Ectodermal cell (in vitro differentiated cells): ENCODE data around the gene HP1BP3.
"Not testable (repeated sequence)": the region's sequence is repeated elsewhere in the genome, so short reads cannot be mapped to it uniquely, and the experiment has no call there.

Experiments
- H3K27ac ChIP-seq: 2 replicates; pipeline ENCODE4 v1.7.0; 2013; ENCODE audit warnings: mild to moderate bottlenecking, low read depth, low read length; ENCODE audit not compliant: insufficient read depth, poor library complexity, severe bottlenecking
- H3K27me3 ChIP-seq: 2 replicates; pipeline ENCODE4 v1.7.0; 2013; ENCODE audit warnings: mild to moderate bottlenecking, low read length; ENCODE audit not compliant: insufficient read depth, control insufficient read depth, poor library complexity, severe bottlenecking
- H3K36me3 ChIP-seq: one replicate; pipeline ENCODE4 v1.7.0; 2013; ENCODE audit warnings: low read length; ENCODE audit not compliant: control insufficient read depth, insufficient read depth
- H3K4me1 ChIP-seq: one replicate; pipeline ENCODE4 v1.7.0; 2013; ENCODE audit warnings: low read length; ENCODE audit not compliant: control insufficient read depth, insufficient read depth
- H3K4me3 ChIP-seq: 2 replicates; pipeline ENCODE4 v1.7.0; 2013; ENCODE audit warnings: low read depth, low read length, control low read depth; ENCODE audit not compliant: insufficient read depth
- H3K9me3 ChIP-seq: 2 replicates; pipeline ENCODE4 v1.7.0; 2013; ENCODE audit warnings: mild to moderate bottlenecking, low read length, moderate library complexity; ENCODE audit not compliant: control insufficient read depth
- WGBS, 2 experiments: methylation state at CpG; one replicate each; pipeline ENCODE4 v1.1.7; 2013; ENCODE audit warnings: missing lambda C conversion rate in 2 of 2; 5-methylcytosine and 5-hydroxymethylcytosine counted together

Gene HP1BP3

GRCh38 chr1:20721117-20722061, 65.7 kb downstream of the HP1BP3 start:
- Histone ChIP-seq H3K4me1 (no peaks in the 10 kb centered on the region), H3K27me3 (peaks cover 29% of the 10 kb centered on the region), H3K36me3 (no peaks in the 10 kb centered on the region), H3K9me3 (no peaks in the 10 kb centered on the region), H3K27ac (no peak overlapping the region), H3K4me3 (no peak overlapping the region)
- WGBS, 2 experiments, result 92% methylated on average over 29 of the region's 29 CpGs

GRCh38 chr1:20720631-20721091, 66.4 kb downstream of the HP1BP3 start:
- WGBS, 2 experiments, result 90 to 91% methylated on average over 12 of the region's 12 CpGs
- Histone ChIP-seq H3K27me3 (peaks cover 29% of the 10 kb centered on the region), H3K27ac (no peak overlapping the region), H3K4me1 (no peaks in the 10 kb centered on the region), H3K4me3 (no peak overlapping the region), H3K36me3 (no peaks in the 10 kb centered on the region), H3K9me3 (no peaks in the 10 kb centered on the region)

- Histone ChIP-seq H3K4me1 (no peaks in the 10 kb centered on the region), H3K4me3 (no peak overlapping the region), H3K36me3 (no peaks in the 10 kb centered on the region), H3K27me3 (peaks cover 29% of the 10 kb centered on the region), H3K9me3 (no peaks in the 10 kb centered on the region), H3K27ac (no peak overlapping the region)
- WGBS, 2 experiments, result 86 to 91% methylated on average over 5 of the region's 5 CpGs
Measured at GRCh38 chr1:20719871-20720620, 67.1 kb downstream of the HP1BP3 start.

GRCh38 chr1:20719261-20719660, 67.8 kb downstream of the HP1BP3 start:
- peaks cover 29% of the 10 kb centered on the region for H3K27me3 ChIP-seq
- 95 to 96% methylated on average over 8 of the region's 8 CpGs for WGBS, 2 experiments
- no peak overlapping the region for H3K27ac ChIP-seq
- no peaks in the 10 kb centered on the region for H3K4me1 ChIP-seq
- H3K4me3 ChIP-seq, result no peak overlapping the region
- no peaks in the 10 kb centered on the region for H3K36me3 ChIP-seq
- no peaks in the 10 kb centered on the region for H3K9me3 ChIP-seq

- WGBS, 2 experiments, result 71 to 73% methylated on average over 17 of the region's 17 CpGs
- H3K27ac ChIP-seq, H3K4me1 ChIP-seq, H3K9me3 ChIP-seq, H3K36me3 ChIP-seq: not testable (repeated sequence)
- Histone ChIP-seq H3K27me3 (peaks cover 29% of the 10 kb centered on the region), H3K4me3 (peak overlapping the region; percentile 41)
Measured at GRCh38 chr1:20718343-20718882, 68.7 kb downstream of the HP1BP3 start.

- H3K4me1 ChIP-seq, result no peaks in the 10 kb centered on the region
Measured at GRCh38 chr1:20717452-20718342, 69.4 kb downstream of the HP1BP3 start, which contains the start of gene KIF17. TSS of gene KIF17 (minus strand) at chr1:20718007. CDS start at chr1:20717706, 301 bp downstream.

GRCh38 chr1:20716232-20716631, 70.9 kb downstream of the HP1BP3 start:
- H3K4me1 ChIP-seq, result peaks cover 6% of the 10 kb centered on the region
- WGBS, 2 experiments, result 90 to 94% methylated on average over 13 of the region's 13 CpGs
- H3K36me3 ChIP-seq, result no peaks in the 10 kb centered on the region
- no peak overlapping the region for H3K27ac ChIP-seq
- H3K4me3 ChIP-seq, result no peak overlapping the region
- H3K27me3 ChIP-seq, result peaks cover 29% of the 10 kb centered on the region
- no peaks in the 10 kb centered on the region for H3K9me3 ChIP-seq

More at GRCh38 chr1:20717452-20718342, 69.4 kb downstream of the HP1BP3 start, which contains the start of gene KIF17:
- WGBS, 2 experiments, result 4 to 5% methylated on average over 112 of the region's 112 CpGs
- Histone ChIP-seq H3K9me3 (no peaks in the 10 kb centered on the region), H3K27me3 (peaks cover 29% of the 10 kb centered on the region), H3K36me3 (no peaks in the 10 kb centered on the region), H3K4me3 (peak within 1 kb of the TSS; percentile 41), H3K27ac (no peak within 1 kb of the TSS)

GRCh38 chr1:20715406-20715805, 71.7 kb downstream of the HP1BP3 start:
- H3K36me3 ChIP-seq, result no peaks in the 10 kb centered on the region
- peaks cover 12% of the 10 kb centered on the region for H3K4me1 ChIP-seq
- no peak overlapping the region for H3K27ac ChIP-seq
- no peak overlapping the region for H3K4me3 ChIP-seq
- no peaks in the 10 kb centered on the region for H3K9me3 ChIP-seq
- peaks cover 29% of the 10 kb centered on the region for H3K27me3 ChIP-seq
- 89 to 90% methylated on average over 15 of the region's 15 CpGs for WGBS, 2 experiments

GRCh38 chr1:20713440-20713839, 73.7 kb downstream of the HP1BP3 start:
- no peak overlapping the region for H3K4me3 ChIP-seq
- no peaks in the 10 kb centered on the region for H3K9me3 ChIP-seq
- H3K27me3 ChIP-seq, result peaks cover 15% of the 10 kb centered on the region
- whole genome bisulfite sequencing, 2 experiments, result 86 to 87% methylated on average over 6 of the region's 6 CpGs
- peaks cover 12% of the 10 kb centered on the region for H3K4me1 ChIP-seq
- no peaks in the 10 kb centered on the region for H3K36me3 ChIP-seq
- no peak overlapping the region for H3K27ac ChIP-seq
